Ishikawa (cell line): ENCODE results near the gene SLC22A17.
A peak's percentile ranks its signal among the peaks of the same experiment; 100 is the strongest.

Source experiments
- CEBPB ChIP-seq: IDR thresholded peaks from 2 replicates; pipeline ENCODE4 v1.6.1; 2012
- CREB1 ChIP-seq: IDR thresholded peaks from 2 replicates; pipeline ENCODE4 v1.6.1; 2012; ENCODE audit warnings: low read depth
- EGR1 ChIP-seq: IDR thresholded peaks from 2 replicates; pipeline ENCODE4 v1.6.1; 2012
- EP300 ChIP-seq: IDR thresholded peaks from 2 replicates; pipeline ENCODE4 v1.6.1; 2012; ENCODE audit warnings: borderline replicate concordance
- FOXM1 ChIP-seq: IDR thresholded peaks from 2 replicates; pipeline ENCODE4 v1.6.1; 2012; ENCODE audit warnings: low read depth, borderline replicate concordance
- MAX ChIP-seq: IDR thresholded peaks from 2 replicates; pipeline ENCODE4 v1.6.1; 2012
- NFIC ChIP-seq: IDR thresholded peaks from 2 replicates; pipeline ENCODE4 v1.6.1; 2012
- RAD21 ChIP-seq: IDR thresholded peaks from 2 replicates; pipeline ENCODE4 v1.6.1; 2012; ENCODE audit warnings: low read depth
- REST ChIP-seq: IDR thresholded peaks from 2 replicates; pipeline ENCODE4 v1.6.1; 2012; ENCODE audit warnings: low read depth, mild to moderate bottlenecking
- TAF1 ChIP-seq: IDR thresholded peaks from 2 replicates; pipeline ENCODE4 v1.6.1; 2012; ENCODE audit warnings: low read depth, mild to moderate bottlenecking
- TCF12 ChIP-seq: IDR thresholded peaks from 2 replicates; pipeline ENCODE4 v1.6.1; 2012; ENCODE audit warnings: low read depth
- TEAD4 ChIP-seq: IDR thresholded peaks from 2 replicates; pipeline ENCODE4 v1.6.1; 2012
- USF1 ChIP-seq: IDR thresholded peaks from 2 replicates; pipeline ENCODE4 v1.6.1; 2012
- YY1 ChIP-seq: IDR thresholded peaks from 2 replicates; pipeline ENCODE4 v1.6.1; 2012; ENCODE audit warnings: low read depth
- ZBTB7A ChIP-seq: IDR thresholded peaks from 2 replicates; pipeline ENCODE4 v1.6.1; 2012; ENCODE audit warnings: low read depth

Gene SLC22A17

GRCh38 chr14:23380976-23381375 lies 28.3 kb upstream of the SLC22A17 start:
- TF ChIP-seq FOXM1: no peak
- no peak for TF ChIP-seq MAX
- TF ChIP-seq NFIC: no peak
- TF ChIP-seq ZBTB7A: no peak
- no peak for TF ChIP-seq EGR1
- no peak for TF ChIP-seq TAF1
- TF ChIP-seq CREB1: no peak
- TF ChIP-seq TEAD4: no peak
- no peak for TF ChIP-seq REST
- no peak for TF ChIP-seq TCF12
- no peak for TF ChIP-seq EP300
- TF ChIP-seq USF1: no peak
- no peak for TF ChIP-seq CEBPB
- no peak for TF ChIP-seq YY1
- no peak for TF ChIP-seq RAD21

- TF ChIP-seq EP300 (no peak), CEBPB (no peak), TCF12 (no peak), TAF1 (no peak), USF1 (no peak), TEAD4 (no peak), NFIC (no peak), REST (no peak), ZBTB7A (no peak)
These were observed 27.7 kb upstream of the SLC22A17 start for GRCh38 chr14:23380197-23380914.

- TF ChIP-seq CREB1 (no peak), RAD21 (peak; percentile 88), USF1 (no peak), NFIC (peak; percentile 48; the same call in 1 of the 2 replicates)
These were observed 26.9 kb upstream of the SLC22A17 start for GRCh38 chr14:23379366-23380196.

- no peak for TF ChIP-seq USF1
- TF ChIP-seq REST: no peak
- no peak for TF ChIP-seq YY1
- TF ChIP-seq TAF1: no peak
- TF ChIP-seq CEBPB: no peak
- TF ChIP-seq RAD21: no peak
These were observed 26.0 kb upstream of the SLC22A17 start for GRCh38 chr14:23378612-23379220.
